ENCODE data around the gene MEPE.

GRCh38 chr4:87872028-87872427 is 39.3 kb downstream of the MEPE start:
- no peak for TF ChIP-seq CTCF (optimal IDR thresholded peaks at IDR 0.05 in 1 of 3, IDR thresholded peaks at IDR 0.05 in 1 of 3, conservative IDR thresholded peaks at IDR 0.05 in 1 of 3; ENCODE audit: extremely low read depth in 1 of 3, insufficient read depth in 2 of 3, low read length in 3 of 3)
- TF ChIP-seq EZH2 (IDR thresholded peaks at IDR 0.05; ENCODE audit: low read length) = no peak
